Measurements from ENCODE around the gene FAM181A.
A peak's percentile ranks its signal among the peaks of the same experiment; 100 is the strongest.

The FAM181A gene

DNA sequence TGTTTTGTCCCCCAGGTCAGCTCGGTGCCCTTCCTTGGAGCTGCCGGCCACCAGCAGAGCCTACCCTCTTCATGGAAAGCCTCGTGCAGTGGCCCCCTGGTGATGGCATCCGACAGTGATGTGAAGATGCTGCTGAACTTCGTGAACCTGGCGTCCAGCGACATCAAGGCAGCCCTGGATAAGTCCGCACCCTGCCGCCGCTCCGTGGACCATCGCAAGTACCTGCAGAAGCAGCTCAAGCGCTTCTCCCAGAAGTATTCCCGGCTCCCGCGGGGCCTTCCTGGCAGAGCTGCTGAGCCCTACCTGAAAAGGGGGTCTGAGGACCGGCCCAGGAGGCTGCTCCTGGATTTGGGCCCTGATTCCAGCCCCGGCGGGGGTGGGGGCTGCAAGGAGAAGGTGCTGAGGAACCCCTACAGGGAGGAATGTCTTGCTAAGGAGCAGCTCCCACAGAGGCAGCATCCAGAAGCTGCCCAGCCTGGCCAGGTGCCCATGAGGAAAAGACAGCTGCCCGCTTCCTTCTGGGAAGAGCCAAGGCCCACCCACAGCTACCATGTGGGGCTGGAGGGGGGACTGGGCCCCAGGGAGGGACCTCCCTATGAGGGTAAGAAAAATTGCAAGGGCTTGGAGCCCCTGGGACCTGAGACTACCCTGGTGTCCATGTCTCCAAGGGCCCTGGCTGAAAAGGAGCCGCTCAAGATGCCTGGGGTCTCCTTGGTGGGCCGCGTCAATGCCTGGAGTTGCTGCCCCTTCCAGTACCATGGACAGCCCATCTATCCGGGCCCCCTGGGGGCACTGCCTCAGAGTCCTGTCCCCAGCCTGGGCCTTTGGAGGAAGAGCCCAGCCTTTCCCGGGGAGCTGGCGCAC lies 1.3 kb downstream of the FAM181A start:
- no peak for DNase-seq (ENCODE audit: low read depth in 1 of 2, low spot score in 1 of 2)

- DNase-seq (ENCODE audit: low read depth in 1 of 2, low spot score in 1 of 2), result no peak
These were observed 1.9 kb downstream of the FAM181A start for GRCh38 chr14:93929048-93929535.

GRCh38 chr14:93929657-93930056 lies 2.5 kb downstream of the FAM181A start:
- no peak for DNase-seq (ENCODE audit: low read depth in 1 of 2, low spot score in 1 of 2)

GRCh38 chr14:93930296-93930988 lies 3.3 kb downstream of the FAM181A start:
- no peak for DNase-seq (ENCODE audit: low read depth in 1 of 2, low spot score in 1 of 2)

- no peak for DNase-seq (ENCODE audit: low read depth in 1 of 2, low spot score in 1 of 2)
These were observed 3.8 kb downstream of the FAM181A start for GRCh38 chr14:93930989-93931307.

DNA sequence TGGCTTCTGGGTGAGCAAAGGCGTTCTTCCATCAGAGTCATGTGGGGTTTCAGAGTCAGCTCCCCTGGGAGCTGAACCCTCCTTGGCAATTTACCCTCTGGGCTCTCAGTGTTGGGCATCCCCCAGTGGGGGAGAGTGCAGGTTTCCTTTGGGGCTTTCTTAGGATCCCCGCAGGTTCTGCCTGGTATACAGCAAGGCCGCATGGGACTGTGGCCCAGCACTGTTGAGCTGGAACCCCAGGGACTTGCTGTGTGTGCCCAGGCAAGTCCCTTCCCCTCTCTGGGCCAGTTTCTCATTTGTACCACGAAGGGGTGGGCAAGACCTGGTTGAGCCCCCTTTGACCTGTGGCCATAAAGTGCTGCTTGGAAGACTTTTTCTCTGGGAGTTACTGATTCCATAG lies 5.5 kb downstream of the FAM181A start:
- DNase-seq (ENCODE audit: low read depth in 1 of 2, low spot score in 1 of 2), result no peak

GRCh38 chr14:93935213-93935612 lies 8.1 kb downstream of the FAM181A start:
- no peak for DNase-seq (ENCODE audit: low read depth in 1 of 2, low spot score in 1 of 2)

DNA sequence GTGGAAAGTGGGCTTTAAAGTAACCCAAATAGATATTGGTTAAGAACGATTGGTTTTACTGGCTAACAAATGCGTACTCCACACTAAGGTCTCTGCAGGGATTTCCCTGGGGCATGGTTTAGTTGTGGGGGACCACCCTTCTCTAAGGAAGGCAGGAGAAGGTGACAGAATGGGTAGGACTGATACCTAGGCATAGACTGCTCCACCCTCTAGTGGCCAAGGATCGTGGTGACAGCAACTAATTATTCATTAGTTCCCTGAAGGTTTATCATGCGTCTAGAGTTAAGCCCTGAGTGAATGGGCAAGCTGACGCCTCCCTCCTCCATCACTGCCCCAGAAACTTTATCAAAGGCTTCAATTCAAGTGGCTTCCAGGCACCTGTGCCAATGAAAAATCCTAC lies 9.1 kb downstream of the FAM181A start:
- DNase-seq (ENCODE audit: low read depth in 1 of 2, low spot score in 1 of 2), result no peak

GRCh38 chr14:93936926-93937325 lies 9.8 kb downstream of the FAM181A start:
- no peak for DNase-seq (ENCODE audit: low read depth in 1 of 2, low spot score in 1 of 2)

DNA sequence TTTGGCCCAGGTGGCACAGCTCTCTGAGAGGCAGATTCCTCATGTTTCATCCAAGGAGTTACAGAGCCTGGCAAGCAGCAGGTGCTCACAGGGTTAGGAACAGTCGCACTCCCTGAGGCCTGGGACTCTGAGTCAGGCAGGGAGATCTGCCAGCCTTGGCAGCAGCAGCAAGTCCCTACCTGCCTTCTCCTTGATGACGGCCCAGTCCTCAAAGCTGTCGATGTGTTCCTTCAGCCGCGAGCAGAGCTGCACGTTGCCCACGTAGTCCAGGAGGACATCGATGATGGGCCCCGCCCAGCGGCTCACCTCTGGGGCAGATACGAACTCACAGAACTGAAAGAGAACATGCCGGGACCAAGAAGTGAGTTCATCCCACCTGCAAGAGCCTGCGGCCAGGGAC lies 10.4 kb downstream of the FAM181A start:
- DNase-seq (ENCODE audit: low read depth in 1 of 2, low spot score in 1 of 2), result no peak

GRCh38 chr14:93938751-93939303 lies 11.7 kb downstream of the FAM181A start:
- no peak for DNase-seq (ENCODE audit: low read depth in 1 of 2, low spot score in 1 of 2)

DNA sequence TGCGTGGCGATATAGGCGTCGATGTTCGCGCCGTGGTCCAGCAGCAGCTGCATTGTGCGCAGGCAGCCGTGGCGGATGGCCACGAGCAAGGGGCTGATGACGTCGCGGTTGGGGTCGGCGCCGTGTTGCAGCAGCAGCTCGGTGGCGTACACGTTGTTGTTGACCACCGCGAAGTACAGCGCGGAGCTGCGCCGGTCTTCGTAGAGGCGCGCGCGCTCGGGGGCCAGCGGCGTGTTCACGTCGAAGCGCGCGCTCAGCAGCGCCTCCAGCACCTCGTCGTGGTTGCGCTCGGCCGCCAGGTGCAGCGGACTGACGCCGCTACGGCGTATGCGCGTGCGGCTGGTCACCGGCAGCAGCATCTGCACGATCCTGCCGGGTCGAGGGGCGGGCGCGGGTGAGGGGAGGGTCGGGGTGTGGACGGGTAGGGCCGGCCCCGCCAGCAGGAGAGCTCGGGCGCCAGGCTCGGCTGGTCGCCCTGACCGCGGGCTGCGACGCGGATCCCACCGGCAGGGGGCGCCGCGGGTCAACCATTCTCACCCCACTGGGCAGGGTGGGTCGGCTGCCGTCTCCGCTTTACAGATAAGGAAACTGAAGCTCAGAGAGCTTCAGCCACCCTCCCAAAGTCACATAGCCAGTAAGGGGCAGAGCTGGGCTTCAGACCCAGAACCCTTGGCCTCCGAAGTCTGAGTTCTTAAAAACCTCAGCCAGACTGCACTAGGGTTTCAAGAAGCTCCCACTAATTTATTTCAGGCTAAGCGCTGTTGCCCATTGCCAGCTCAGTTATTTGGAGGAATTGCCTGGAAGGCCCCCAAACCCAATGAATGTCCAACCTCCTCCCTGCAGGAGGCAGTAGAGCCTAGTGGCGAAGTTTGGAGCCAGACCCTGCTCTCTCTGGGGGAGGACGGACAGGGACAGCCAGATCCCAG lies 12.4 kb downstream of the FAM181A start:
- peak; percentile 88 to 96 for DNase-seq (ENCODE audit: low read depth in 1 of 2, low spot score in 1 of 2)

- DNase-seq (ENCODE audit: low read depth in 1 of 2, low spot score in 1 of 2), result no peak
These were observed 13.3 kb downstream of the FAM181A start for GRCh38 chr14:93940437-93940836.

DNA sequence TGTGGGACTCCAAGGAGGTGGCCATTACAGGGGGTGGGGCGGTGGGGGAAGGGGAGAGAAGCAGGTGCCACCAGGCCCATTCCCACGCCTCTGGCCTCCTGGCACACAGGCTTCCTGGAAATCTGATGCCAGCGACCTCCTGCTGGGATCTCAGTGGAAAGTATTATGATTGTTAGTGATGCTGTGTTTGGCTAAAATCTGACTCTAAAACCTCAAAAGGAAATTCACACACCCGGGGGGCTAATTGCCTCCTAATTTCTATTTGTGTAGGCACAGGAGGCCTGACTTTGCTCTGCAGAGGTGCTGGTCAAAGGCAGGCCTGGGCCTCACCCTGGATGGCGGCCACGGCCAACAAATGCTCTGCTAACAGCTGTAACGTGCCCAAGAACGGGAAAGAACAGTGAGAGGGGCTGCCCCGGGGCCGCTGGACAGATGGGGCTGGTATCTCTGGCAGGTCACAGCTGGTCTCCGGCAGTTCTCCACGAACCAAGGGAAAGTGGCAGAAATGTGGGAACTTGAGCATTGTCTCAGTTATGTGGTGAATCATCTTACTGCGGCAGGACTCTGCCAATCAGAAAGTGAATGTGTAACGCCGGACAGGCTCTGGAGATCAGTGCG lies 14.3 kb downstream of the FAM181A start:
- DNase-seq (ENCODE audit: low read depth in 1 of 2, low spot score in 1 of 2), result no peak

DNA sequence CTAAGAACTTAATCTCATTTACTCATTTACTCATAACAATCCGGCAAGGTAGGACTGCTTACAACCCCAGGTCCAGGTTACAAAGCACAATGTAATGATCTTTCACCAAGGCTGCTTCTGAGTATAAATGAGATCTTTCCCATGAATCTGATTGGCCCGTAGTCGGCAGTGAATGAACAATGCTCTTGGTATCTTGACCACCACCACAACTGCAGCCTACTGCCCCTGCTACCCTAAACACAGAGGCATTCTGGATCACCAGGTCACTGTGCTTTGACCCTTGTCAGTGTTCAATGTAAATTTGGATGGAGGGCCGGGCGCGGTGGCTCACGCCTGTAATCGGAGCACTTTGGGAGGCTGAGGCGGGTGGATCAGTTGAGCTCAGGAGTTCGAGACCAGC lies 15.9 kb downstream of the FAM181A start:
- DNase-seq (ENCODE audit: low read depth in 1 of 2, low spot score in 1 of 2), result no peak

DNA sequence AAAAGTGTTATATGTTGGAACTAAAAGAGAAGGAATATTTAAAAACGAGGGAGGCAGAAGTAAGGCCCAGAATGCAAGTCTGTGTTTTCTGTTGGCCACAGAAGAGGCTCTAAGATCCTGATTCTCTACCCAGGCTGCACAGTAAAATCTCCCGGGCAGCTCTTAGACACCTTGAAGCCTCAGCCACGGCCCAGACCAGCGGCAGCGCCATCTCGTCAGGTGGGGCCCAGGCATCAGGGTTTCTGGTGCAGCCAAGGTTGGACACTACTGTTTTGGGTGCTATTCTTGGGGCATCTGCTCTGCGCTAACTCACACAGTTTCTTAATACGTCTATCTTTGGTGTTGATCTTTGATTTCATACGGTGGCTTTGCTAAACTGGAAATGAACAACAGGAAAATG lies 16.8 kb downstream of the FAM181A start:
- DNase-seq (ENCODE audit: low read depth in 1 of 2, low spot score in 1 of 2), result no peak

- no peak for DNase-seq (ENCODE audit: low read depth in 1 of 2, low spot score in 1 of 2)
These were observed 17.4 kb downstream of the FAM181A start for GRCh38 chr14:93944348-93945069.

- DNase-seq (ENCODE audit: low read depth in 1 of 2, low spot score in 1 of 2), result no peak
These were observed 17.9 kb downstream of the FAM181A start for GRCh38 chr14:93945070-93945399.

GRCh38 chr14:93946104-93946503 lies 19.0 kb downstream of the FAM181A start:
- no peak for DNase-seq (ENCODE audit: low read depth in 1 of 2, low spot score in 1 of 2)

DNA sequence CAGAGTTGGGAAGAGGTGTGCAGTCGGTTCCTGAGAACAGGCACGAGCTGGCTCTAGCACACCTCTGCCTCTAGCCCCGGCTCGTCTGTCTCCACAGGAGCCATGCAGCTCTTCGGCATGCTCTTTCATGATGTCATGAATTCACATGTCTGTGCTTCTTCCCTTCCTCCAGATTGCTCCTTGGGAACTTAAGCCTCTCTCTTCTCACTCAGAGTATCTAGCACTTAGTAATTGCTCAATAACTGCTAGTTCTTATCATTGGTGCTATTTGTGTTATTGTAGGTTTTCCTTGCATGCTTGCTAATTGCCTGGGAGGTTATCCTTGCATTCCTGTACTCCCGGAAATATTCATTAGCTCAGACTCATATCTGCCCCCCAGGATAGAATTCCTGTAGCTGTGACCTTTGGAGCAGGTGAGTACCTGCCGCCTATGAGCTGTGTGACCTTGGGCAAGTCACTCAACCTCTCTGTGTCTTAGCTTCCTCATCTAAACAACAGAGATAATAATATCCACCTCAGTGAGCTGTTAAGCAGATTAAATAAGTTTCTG lies 19.5 kb downstream of the FAM181A start:
- no peak for DNase-seq (ENCODE audit: low read depth in 1 of 2, low spot score in 1 of 2)

Data from stimulated activated CD4-positive, alpha-beta T cell treated with anti-CD3 and anti-CD28 coated beads, Interleukin-15, amount 100 ng/mL, for 1 hour (primary cell).